Measurements from ENCODE around the gene EDAR.

Gene EDAR

DNA sequence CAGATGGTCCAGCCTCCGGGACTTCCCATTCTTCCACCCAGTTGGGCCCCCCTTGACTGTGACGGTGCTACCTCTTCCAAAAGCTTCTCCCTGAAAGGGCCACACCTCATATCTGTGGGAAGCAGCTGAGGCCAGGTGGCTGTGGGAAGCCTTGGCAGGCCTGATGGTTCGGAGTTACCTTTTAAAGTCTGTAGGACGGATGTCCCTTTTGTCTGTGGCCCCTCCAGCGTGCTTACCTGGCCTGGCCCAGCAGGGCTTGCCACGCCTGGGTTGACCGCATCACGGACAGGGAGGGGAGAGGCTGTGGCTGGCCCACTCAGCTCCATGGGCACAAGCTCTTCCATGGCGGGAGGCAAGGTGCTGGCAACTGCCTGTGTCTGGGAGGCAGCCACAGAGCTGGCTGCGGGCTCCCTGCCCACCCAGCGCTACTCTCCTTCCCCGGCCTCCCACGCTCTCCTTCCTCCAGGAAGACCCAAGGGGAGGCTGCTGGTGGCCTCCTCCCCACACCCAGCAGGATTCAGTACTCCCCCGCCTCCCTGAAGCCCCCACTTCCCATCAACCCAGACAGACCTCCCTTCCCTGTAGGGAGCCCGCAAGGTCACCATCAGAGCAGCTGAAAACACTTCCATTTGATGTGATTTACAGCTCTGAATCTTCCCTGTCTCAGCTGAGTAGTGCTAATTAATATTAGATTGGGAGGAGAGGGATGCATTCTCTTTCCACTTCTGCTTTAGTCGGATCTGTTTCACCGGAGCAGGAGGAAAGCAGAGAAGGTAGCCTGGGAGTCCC is 52.8 kb downstream of the EDAR start:
- no peak for DNase-seq (ENCODE audit: low spot score)
- TF ChIP-seq, protein P1, sequence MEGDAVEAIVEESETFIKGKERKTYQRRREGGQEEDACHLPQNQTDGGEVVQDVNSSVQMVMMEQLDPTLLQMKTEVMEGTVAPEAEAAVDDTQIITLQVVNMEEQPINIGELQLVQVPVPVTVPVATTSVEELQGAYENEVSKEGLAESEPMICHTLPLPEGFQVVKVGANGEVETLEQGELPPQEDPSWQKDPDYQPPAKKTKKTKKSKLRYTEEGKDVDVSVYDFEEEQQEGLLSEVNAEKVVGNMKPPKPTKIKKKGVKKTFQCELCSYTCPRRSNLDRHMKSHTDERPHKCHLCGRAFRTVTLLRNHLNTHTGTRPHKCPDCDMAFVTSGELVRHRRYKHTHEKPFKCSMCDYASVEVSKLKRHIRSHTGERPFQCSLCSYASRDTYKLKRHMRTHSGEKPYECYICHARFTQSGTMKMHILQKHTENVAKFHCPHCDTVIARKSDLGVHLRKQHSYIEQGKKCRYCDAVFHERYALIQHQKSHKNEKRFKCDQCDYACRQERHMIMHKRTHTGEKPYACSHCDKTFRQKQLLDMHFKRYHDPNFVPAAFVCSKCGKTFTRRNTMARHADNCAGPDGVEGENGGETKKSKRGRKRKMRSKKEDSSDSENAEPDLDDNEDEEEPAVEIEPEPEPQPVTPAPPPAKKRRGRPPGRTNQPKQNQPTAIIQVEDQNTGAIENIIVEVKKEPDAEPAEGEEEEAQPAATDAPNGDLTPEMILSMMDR (IDR thresholded peaks at IDR 0.05; ENCODE audit: borderline replicate concordance, control extremely low read depth, extremely low read depth, insufficient read depth, missing control alignments): no peak
- in situ Hi-C loops (cut with MboI; ENCODE audit: low sequenced_read_pairs, unreplicated experiment): no loop called here

DNA sequence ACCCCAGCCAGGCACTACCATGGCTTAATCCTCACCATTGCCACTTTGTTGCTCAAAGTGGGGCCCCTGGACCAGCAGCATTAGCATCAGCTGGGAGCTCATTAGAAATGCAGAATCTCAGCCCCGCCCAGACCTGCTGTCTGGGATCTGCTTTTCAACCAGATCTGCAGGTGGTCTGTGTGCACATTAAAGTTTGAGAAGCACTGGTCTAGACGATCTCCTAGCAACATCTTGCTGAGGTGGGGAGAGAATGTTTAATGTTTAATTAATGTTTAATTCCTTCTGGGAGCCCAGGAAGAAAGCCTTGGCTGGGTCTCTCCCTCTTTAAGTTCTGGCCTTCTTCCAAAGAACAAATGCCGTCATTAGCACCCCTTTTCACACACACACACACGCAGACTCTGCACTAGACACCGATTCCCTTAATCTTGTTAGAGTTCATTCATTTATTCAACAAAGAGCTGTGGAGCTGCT is 53.7 kb downstream of the EDAR start:
- TF ChIP-seq, protein P1 (IDR thresholded peaks at IDR 0.05; ENCODE audit: borderline replicate concordance, control extremely low read depth, extremely low read depth, insufficient read depth, missing control alignments): no peak
- no peak for DNase-seq (ENCODE audit: low spot score)
- in situ Hi-C loops (cut with MboI; ENCODE audit: low sequenced_read_pairs, unreplicated experiment): no loop called here

DNA sequence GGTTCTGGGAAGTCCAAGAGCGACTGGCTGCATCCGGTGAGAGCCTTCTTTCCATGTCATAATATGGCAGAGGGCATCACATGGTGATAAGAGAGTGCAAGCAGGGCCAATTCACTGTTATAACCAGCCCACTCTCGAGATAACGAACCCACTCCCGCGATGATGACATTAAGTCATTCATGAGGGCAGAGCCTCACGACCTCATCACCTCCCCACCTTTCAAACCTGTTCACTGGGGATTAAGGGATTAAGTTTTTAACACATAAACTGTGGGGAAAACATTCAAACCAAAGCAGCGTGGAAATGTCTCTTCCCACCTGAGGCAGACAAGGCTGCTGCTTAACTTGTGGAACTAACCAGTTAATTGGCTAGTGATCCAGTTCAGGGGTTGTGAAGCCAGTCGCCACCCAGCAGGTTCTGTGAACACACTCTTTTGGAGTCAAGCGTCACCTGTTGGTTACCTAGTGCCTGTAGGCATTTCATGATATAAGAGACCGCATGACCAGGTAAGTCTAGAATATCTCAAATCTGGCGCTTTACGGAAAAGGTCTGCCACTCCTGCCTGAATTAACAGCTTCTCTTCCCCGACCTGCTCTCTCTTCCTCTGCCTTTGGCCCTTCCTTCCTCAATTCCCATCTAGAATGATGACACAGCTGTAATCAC is 54.3 kb downstream of the EDAR start:
- in situ Hi-C loops (cut with MboI; ENCODE audit: low sequenced_read_pairs, unreplicated experiment): no loop called here
- DNase-seq (ENCODE audit: low spot score): no peak
- TF ChIP-seq, protein P1 (IDR thresholded peaks at IDR 0.05; ENCODE audit: borderline replicate concordance, control extremely low read depth, extremely low read depth, insufficient read depth, missing control alignments): no peak

DNA sequence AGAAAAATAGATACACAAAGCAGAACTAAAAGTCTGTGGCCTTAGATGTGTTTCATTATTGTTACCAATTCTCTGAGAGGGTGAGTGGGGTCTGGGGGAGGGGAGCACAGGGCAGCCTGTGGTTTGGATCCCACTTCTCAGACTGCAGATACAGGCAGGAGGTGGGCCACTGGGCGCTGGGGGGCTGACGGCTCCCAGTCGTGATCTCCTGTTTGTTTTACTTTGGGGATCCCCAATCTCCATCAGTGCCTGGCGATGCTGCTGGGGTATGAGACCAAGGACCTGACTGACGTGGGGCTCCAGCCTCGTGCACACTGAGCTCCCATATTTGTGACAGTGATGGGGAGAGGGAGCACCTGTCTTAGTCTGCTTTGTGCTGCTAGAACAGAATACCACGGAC is 54.9 kb downstream of the EDAR start:
- in situ Hi-C loops (cut with MboI; ENCODE audit: low sequenced_read_pairs, unreplicated experiment): no loop called here
- DNase-seq (ENCODE audit: low spot score): no peak
- TF ChIP-seq, protein P1 (IDR thresholded peaks at IDR 0.05; ENCODE audit: borderline replicate concordance, control extremely low read depth, extremely low read depth, insufficient read depth, missing control alignments): no peak

DNA sequence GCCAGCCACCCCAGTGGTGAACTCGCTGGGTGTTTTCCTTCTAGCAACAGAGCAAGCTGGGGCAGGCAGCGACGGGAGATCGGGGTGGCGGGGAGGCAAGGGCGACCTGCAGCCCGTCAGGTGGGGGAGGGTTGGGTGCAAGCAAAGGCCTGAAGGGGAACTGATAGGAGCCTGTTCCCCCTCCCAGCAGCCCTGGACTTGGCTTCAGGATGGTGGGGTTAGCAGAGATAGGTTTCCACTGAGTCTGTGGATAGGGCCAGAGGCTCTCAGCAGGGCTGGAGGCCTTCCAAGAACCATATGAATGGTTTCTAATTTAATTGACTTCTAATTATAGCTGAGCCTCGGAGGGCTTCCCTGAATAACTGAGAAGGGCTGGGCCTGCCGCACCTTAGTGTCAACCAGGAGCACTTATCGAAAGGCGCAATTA is 55.3 kb downstream of the EDAR start:
- TF ChIP-seq, protein P1 (IDR thresholded peaks at IDR 0.05; ENCODE audit: borderline replicate concordance, control extremely low read depth, extremely low read depth, insufficient read depth, missing control alignments): no peak
- in situ Hi-C loops (cut with MboI; ENCODE audit: low sequenced_read_pairs, unreplicated experiment): no loop called here

DNA sequence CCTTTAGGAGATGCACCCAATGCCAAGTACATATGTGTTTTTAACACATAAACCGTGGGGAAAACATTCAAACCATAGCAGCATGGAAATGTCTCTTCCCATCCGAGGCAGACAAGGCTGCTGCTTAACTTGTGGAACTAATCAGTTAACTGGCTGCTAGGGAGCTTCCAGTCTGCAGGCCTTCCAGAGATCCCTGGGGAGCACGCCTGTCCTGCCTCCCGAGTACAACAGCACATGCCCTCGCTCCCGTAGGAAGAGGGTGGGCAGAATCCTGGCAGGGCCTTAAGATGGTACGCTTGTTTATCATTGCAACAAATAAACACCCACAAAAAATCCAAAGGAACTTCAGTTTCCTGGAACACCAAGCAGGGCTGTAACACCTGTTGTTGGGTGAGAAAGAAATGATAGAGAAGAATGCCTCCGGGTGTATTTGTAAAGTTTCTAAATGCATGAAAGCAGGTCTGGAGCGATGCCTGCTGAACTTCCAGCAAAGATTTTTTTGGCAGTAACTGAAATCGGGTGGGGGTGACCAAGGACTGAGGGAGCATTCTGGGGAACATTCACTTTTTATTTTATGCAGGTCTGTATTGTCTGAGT is 56.2 kb downstream of the EDAR start:
- in situ Hi-C loops (cut with MboI; ENCODE audit: low sequenced_read_pairs, unreplicated experiment): no loop called here
- no peak for DNase-seq (ENCODE audit: low spot score)
- TF ChIP-seq, protein P1 (IDR thresholded peaks at IDR 0.05; ENCODE audit: borderline replicate concordance, control extremely low read depth, extremely low read depth, insufficient read depth, missing control alignments): no peak

More for the DNA sequence above, 55.3 kb downstream of the EDAR start:
- DNase-seq (ENCODE audit: low spot score): no peak

All from GM13976 (cell line).